HG03354 (cell line): Measurements from ENCODE around the gene STARD10.

ENCODE experiments used
- ATAC-seq: cut with Tn5 transposase; IDR thresholded peaks from one replicate; pipeline ENCODE4 v1.9.1; 2021; ENCODE audit warnings: mild to moderate bottlenecking; ENCODE audit not compliant: unreplicated experiment, poor library complexity, severe bottlenecking

STARD10 gene

GRCh38 chr11:72769680-72770079, 24.2 kb downstream of the STARD10 start:
- ATAC-seq = no peak

GRCh38 chr11:72768581-72768980, 25.3 kb downstream of the STARD10 start:
- ATAC-seq = no peak

DNA sequence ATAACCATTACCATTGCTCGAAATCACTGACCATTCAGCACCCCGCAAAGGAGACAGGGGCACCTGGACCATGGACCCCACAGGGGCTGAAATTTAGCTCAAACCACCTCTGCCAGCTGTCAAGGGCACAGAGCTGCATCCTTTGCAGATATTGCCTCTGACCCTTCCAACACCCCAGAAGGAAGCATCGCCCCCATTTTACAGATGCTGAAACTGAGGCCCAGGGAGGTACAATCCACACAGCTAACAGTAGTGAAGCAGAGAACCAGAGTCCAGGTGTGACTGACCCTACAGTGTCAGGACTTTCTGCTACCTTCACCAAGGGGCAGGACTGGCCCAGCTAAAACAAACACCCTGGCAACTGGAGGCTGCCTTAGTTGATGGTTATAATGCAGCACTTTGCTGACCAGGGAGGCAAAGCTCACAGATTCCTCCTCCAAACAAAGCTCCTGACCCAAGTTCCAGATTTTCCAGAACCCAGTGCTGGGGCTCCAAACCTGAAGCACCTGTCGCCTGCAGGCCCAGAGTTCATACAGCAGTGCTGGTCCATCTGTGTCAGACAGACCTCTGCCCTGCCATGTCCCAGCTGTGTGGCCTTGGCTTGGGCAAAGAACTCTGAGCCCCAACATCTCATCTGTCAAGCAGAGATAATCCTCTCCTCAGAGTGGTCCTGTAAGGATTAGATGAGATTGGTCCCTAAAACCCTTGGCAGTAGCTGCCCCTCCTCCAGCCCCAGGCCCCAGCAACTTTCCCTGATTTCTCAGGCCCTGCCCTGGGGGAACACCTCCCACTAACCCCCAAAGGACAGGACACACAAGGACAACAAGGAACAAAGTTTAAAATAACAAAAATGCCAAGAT, 26.4 kb downstream of the STARD10 start:
- no peak for ATAC-seq

DNA sequence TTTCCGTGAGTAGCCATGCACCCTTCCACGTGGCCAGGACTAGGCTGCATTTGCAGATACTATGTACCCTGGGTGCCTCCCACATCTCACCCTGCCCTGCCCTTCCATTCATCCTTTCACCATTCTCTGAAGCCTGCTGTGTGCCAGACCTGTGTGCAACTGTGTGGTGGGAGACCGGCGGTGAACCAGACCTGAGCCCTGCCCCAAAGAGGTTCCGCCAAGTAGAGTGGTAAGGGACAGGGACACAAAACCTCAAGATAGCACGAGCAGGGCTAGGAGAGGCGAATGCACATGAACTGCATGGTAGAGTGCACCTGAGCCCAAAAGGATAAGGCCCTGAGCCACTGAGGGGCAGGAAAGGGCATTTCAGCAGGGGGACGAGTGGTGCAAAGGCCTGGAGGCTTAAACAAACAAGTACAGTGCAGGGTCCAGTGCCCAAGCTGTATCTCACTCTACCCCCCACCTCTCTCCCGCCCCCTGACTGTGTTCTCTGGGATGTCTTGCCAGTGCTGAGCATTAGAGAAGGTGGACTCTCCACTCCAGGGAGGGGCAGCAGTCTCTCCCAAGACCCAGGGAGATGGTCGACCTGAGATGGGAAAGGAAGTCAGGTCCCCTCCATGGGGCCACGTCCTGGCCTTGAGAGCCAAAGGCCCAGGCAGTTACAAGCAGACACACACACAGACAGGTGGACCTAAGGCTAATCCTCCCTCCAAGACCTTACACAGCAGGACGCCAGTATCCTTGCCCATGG, 27.5 kb downstream of the STARD10 start:
- ATAC-seq = no peak

- no peak for ATAC-seq
Observed at GRCh38 chr11:72764503-72764902, 29.3 kb downstream of the STARD10 start.

GRCh38 chr11:72763823-72764222, 30.0 kb downstream of the STARD10 start:
- ATAC-seq = no peak

GRCh38 chr11:72762641-72763304, 31.1 kb downstream of the STARD10 start:
- peak; percentile 50 for ATAC-seq

DNA sequence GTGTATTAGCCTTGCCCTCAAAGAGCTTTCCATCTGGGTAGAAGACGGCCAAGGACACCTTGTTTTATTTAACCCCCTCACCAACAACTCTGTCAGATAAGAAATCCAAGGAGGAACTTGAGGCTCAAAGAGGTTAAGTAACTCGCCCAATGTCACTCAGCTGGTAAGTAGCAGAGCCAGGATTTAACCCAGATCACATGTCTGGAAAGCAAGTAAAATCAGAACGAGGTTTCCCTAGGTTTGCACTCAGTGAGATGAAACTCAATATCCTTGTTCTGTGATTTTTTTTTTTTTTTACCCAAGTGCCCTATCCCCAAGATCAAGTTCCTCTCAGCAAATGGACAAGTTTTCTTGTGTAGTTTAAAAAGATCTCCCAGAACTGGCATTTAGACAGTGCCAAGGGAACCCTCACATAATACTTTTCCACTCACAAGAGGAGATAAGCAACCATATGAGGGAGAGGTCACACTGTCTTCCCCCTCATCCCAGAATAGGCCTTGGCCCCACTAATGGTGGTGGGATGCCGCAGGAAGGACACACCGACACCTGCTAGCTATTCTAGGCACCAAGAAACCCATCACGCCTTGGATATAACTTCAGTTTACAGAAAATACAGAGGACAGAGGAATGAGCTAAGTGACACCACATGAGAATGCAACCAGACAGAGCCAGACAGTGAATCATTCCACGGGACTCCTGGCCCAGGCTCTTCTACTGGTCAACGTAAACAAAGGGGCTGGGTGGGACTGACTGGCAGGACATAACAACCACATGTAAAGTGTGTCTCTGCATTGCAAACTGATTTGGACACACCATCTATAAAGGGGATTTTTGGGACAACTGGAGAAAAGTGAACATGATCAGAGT, 33.1 kb downstream of the STARD10 start:
- ATAC-seq = no peak

GRCh38 chr11:72759468-72759985, 34.3 kb downstream of the STARD10 start:
- no peak for ATAC-seq

GRCh38 chr11:72758690-72759389, 35.0 kb downstream of the STARD10 start:
- ATAC-seq = no peak

DNA sequence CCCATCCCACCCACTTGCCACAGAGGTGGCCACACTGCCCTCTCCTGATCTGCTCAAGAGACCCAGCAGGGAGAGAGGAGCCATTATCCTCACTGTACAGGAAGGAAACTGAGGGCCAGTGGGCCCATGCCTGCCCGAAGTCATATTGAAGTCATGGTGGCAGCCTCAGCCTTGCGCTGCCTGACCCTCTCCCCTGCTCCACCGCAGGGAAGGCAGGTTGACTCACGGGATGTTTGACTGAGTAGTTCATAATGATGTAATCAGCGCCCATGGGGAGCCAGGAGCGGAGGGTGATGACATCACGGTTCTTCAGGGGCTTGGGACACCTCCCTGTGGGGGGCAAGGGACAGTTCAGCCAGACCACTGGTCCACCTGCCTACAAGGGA, 35.5 kb downstream of the STARD10 start:
- ATAC-seq = no peak

DNA sequence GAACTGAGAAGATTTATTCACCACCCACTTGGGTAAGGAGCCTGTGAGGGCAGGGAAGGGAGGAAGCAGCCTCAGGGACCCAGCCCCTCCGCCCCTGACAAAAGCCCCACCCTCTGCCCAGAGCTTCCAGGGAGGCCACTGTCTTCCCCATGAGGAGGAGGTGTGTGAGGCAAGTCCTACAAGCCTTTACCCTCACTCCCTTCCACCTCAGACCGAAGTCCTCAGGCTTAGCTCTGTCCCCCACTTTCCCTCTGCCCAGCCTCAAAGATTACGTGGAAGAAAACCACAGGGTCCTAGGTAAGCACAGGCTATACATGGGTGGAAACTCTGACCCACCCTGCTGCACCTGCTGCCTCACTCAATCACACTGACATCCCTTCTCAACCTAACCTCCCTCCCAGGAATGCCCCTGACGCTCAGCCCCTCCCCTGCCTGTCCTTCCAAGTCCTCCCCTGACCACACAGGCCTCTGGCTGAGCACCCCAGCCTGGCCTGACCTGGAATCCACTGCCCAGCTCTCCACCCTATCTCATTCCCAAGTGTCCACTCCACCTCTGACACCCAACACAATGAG, 38.0 kb downstream of the STARD10 start:
- ATAC-seq = no peak

GRCh38 chr11:72754544-72755155, 39.2 kb downstream of the STARD10 start:
- ATAC-seq = no peak

DNA sequence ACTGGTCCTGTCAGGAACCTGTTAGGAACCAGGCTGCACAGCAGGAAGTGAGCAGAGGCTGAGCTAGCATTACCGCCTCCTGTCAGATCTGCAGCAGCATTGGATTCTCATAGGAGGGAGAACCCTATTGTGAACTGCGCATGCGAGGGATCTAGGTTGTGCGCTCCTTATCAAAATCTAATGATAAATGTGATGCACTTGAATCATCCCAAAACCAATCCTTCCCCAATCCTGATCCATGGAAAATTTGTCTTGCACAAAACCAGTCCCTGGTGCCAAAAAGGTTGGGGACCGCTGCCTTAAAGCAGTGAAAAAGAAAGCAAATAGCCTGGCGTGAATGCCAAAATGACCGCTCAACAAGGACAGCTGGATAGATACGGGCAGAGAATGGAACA, 39.7 kb downstream of the STARD10 start:
- ATAC-seq = no peak

GRCh38 chr11:72753341-72754148, 40.3 kb downstream of the STARD10 start:
- ATAC-seq = no peak

DNA sequence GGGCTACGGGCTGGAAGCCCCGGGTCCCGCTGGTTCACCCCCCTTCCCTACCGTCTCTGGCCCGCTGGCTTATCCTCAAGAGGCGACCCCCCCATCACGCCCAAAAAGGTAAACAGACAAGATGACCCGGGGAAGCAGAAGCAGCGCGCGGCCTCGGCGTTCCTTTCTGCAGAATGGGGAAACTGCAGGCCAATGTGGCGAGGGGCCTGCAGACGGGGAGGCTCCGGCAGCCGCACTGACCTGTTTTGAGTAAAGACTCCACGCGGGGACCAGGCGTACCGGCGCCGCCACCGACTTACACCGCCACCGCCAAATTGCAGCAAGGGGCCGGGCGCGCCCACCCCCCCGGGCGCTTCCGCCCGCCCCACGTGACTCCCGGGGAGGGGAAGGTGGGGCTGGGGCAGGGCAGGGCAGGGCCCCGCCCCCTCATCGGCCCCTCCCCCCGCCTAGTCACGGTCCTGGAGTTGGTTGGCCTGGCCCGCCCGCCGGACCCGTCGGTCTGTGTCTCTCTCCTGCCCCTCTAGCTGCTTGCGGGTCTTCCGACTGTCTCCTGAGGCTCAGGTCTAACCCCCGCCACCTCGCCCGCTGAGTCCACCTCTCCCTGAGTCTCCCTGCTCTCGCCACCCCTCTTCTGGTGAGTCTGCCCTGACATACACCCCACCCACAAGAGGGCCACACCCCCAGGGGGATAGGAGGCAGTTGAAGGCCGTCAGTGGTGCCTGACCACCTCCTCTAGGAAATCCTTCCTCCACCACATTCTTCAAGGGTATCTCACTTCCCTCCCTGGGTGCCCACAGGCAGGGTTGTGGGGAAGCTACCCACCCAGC, 41.5 kb downstream of the STARD10 start, which contains the start of gene ARAP1:
TSS of gene ARAP1 (minus strand) at position 321 of the 827 bp plus-strand sequence. CDS start 25,280 bp downstream, outside the sequence.
- ATAC-seq = peak; percentile 80
